RWPE2 (cell line): Measurements from ENCODE around the gene FNIP1.
A peak's percentile ranks its signal among the peaks of the same experiment; 100 is the strongest.

ENCODE experiments used
- ATAC-seq: fragments of 200-7000 bp; cut with Tn5 transposase; 3 replicates; pipeline ENCODE4 v1.9.1; 2021; ENCODE audit warnings: low read depth
- DNase-seq: peaks from one replicate; pipeline ENCODE4 v3.0.0-alpha.2; 2020; ENCODE audit warnings: low spot score
- H3K27ac ChIP-seq: fragments of 450-650 bp; 2 replicates; pipeline ENCODE4 v1.5.1; 2017; ENCODE audit warnings: mild to moderate bottlenecking; ENCODE audit not compliant: poor library complexity, severe bottlenecking
- H3K27me3 ChIP-seq: fragments of 250-450 bp; sonication (Bioruptor Pico); 2 replicates; pipeline ENCODE4 v1.5.1; 2021; ENCODE audit warnings: mild to moderate bottlenecking, moderate library complexity; ENCODE audit not compliant: insufficient read depth, poor library complexity, severe bottlenecking
- H3K36me3 ChIP-seq: fragments of 250-450 bp; sonication (Bioruptor Pico); 2 replicates; pipeline ENCODE4 v1.5.1; 2020; ENCODE audit warnings: low read depth, mild to moderate bottlenecking, moderate library complexity
- H3K4me1 ChIP-seq: fragments of 250-450 bp; sonication (Bioruptor Pico); 2 replicates; pipeline ENCODE4 v1.5.1; 2021; ENCODE audit warnings: mild to moderate bottlenecking, moderate library complexity; ENCODE audit not compliant: insufficient read depth, poor library complexity, severe bottlenecking
- H3K4me3 ChIP-seq: fragments of 250-450 bp; sonication (Bioruptor Pico); 2 replicates; pipeline ENCODE4 v1.5.1; 2021; ENCODE audit warnings: mild to moderate bottlenecking, moderate library complexity; ENCODE audit not compliant: severe bottlenecking
- H3K9me3 ChIP-seq: fragments of 250-450 bp; sonication (Bioruptor Pico); 2 replicates; pipeline ENCODE4 v1.5.1; 2021; ENCODE audit warnings: mild to moderate bottlenecking, moderate library complexity; ENCODE audit not compliant: severe bottlenecking
- TF ChIP-seq, protein P1 (sequence below): fragments of 450-650 bp; IDR thresholded peaks from one replicate; pipeline ENCODE4 v1.5.1; 2017; ENCODE audit warnings: mild to moderate bottlenecking, moderate library complexity; ENCODE audit not compliant: poor library complexity, severe bottlenecking

FNIP1 gene

DNA sequence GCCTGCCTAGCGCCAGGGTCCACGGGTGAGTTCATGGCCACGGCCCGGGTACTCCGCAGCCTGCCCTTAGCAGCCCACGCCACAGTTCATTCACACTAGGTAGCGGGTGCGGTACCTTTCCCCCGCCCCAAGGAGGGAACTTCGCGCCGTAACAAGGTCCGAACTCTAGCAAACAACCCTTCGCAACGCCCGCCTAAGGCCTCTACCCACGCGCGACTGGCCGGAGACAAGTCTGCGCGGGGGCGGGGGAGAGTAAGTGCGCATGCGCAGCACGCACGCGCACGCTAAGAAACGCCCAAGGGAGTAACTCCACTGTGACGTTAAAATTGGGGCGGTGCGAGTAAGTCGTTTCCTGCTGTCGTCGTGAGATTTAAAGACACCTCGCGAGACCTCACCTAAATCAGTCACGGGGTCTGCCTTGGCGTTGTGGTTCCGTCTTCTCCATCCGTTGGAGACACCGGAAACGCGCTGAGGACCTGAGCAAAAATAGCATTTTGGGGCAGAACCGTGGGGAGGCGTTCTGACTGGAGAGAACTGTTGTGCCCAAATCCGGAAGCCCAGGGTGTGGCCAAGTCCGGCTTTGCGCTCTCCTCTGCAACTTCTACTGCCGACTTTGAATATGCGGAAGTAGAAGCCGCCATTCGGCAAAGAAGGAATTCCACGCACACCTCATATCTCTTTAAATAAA, 161.7 kb downstream of the FNIP1 start, which contains the start of gene RAPGEF6:
Gene RAPGEF6 (minus strand): TSS at position 234 of the 688 bp plus-strand sequence. CDS start 199 bp downstream, at position 35.
- ATAC-seq = peak; percentile 91
- peak within 1 kb of the TSS; percentile 73 for H3K4me3 ChIP-seq
- H3K27ac ChIP-seq = peak within 1 kb of the TSS; percentile 98
- no peaks in the 10 kb centered on the region for H3K27me3 ChIP-seq
- TF ChIP-seq, protein P1, sequence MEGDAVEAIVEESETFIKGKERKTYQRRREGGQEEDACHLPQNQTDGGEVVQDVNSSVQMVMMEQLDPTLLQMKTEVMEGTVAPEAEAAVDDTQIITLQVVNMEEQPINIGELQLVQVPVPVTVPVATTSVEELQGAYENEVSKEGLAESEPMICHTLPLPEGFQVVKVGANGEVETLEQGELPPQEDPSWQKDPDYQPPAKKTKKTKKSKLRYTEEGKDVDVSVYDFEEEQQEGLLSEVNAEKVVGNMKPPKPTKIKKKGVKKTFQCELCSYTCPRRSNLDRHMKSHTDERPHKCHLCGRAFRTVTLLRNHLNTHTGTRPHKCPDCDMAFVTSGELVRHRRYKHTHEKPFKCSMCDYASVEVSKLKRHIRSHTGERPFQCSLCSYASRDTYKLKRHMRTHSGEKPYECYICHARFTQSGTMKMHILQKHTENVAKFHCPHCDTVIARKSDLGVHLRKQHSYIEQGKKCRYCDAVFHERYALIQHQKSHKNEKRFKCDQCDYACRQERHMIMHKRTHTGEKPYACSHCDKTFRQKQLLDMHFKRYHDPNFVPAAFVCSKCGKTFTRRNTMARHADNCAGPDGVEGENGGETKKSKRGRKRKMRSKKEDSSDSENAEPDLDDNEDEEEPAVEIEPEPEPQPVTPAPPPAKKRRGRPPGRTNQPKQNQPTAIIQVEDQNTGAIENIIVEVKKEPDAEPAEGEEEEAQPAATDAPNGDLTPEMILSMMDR = peak; percentile 12
- peak; percentile 100 for DNase-seq
- peaks cover 28% of the 10 kb centered on the region for H3K4me1 ChIP-seq
- H3K36me3 ChIP-seq = no peaks in the 10 kb centered on the region; the same call in 1 of the 2 replicates
- H3K9me3 ChIP-seq = no peaks in the 10 kb centered on the region

DNA sequence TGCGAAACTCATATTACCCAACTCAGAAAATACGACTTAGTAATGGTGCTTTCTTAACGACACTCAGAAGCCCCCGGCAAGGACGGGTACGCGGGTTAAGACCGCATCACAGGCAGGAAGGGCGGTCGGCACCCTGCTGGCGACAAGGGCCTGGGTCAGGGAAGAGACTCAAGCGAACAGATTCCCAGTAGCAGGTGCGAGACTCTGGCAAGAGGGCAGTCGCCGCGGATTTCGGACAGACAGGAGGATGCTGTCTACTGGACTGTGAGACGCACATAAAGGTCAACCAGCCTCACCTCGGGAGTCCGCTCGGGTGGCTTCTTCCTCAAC, 162.2 kb downstream of the FNIP1 start:
- Histone ChIP-seq H3K4me1 (peaks cover 31% of the 10 kb centered on the region), H3K4me3 (peak overlapping the region; percentile 73), H3K27ac (peak overlapping the region; percentile 98), H3K36me3 (no peaks in the 10 kb centered on the region; the same call in 1 of the 2 replicates), H3K9me3 (no peaks in the 10 kb centered on the region), H3K27me3 (no peaks in the 10 kb centered on the region)
- peak; percentile 75 for DNase-seq
- TF ChIP-seq, protein P1 = peak; percentile 12
- peak; percentile 37 for ATAC-seq

DNA sequence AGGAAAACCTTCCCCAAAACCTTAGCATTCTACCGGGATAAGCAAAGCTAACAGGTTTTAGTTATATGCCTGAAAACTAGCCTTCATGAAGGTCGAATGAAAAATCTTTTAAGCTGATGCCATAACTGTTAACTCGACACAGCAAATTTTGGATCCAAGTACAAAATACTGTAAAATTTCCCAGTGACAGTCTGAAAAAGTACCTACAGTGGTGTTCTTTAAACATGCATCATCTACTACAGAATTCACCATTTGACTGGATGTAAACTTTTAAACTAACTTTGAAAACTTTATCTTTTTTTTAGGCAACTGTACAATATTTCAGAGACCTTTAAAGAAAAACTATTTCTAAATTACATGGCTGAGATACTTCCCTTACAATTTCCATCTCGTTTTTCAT, 162.6 kb downstream of the FNIP1 start:
- Histone ChIP-seq H3K9me3 (no peaks in the 10 kb centered on the region), H3K4me3 (peak overlapping the region; percentile 73), H3K27me3 (no peaks in the 10 kb centered on the region), H3K36me3 (no peaks in the 10 kb centered on the region; the same call in 1 of the 2 replicates), H3K4me1 (peaks cover 32% of the 10 kb centered on the region), H3K27ac (peak overlapping the region; percentile 98)
- DNase-seq (no peak), ATAC-seq (no peak)
- TF ChIP-seq, protein P1 = no peak

DNA sequence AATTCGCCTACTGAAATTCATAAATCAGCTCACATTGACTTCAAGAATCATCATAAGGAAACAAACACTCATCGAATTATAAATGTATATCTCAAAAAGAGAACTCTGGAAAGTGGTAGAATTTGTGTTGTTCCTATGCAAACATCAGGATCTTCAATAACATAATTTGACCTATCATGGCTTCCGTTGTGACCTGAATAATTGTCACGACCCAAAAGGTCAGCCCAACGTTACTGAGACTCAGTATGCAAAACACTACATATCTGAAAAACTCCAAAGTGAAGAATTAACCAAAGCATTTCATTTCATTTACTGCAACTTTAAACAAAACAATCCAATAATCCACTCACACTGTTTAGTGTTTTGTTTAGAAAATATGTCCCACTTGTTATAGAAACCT, 163.0 kb downstream of the FNIP1 start:
- no peak for ATAC-seq
- H3K9me3 ChIP-seq = no peaks in the 10 kb centered on the region
- peak overlapping the region; percentile 98 for H3K27ac ChIP-seq
- TF ChIP-seq, protein P1 = no peak
- peak overlapping the region; percentile 73 for H3K4me3 ChIP-seq
- no peaks in the 10 kb centered on the region; the same call in 1 of the 2 replicates for H3K36me3 ChIP-seq
- no peaks in the 10 kb centered on the region for H3K27me3 ChIP-seq
- H3K4me1 ChIP-seq = peaks cover 36% of the 10 kb centered on the region
- DNase-seq = no peak

DNA sequence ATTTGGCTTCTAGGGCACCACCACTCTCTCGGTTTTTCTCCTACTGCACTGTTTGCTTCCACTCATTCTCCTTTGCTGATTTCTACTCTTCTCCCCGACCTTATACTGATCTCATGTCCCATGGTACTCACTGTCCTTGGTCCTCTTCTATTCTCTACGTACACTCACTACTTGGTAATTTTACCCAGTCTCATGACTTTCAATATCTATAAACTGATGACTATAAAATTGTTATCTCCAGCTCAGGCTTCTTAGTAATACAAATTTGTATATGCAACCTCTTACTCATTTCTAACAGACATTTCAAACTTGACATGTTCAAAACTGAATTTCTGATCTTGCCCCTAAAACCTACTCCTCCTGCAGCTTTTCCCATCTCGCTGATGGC, 165.9 kb downstream of the FNIP1 start:
- H3K36me3 ChIP-seq = no peaks in the 10 kb centered on the region; the same call in 1 of the 2 replicates
- no peaks in the 10 kb centered on the region for H3K27me3 ChIP-seq
- no peak overlapping the region for H3K4me3 ChIP-seq
- TF ChIP-seq, protein P1 = no peak
- no peaks in the 10 kb centered on the region for H3K9me3 ChIP-seq
- ATAC-seq (no peak), DNase-seq (no peak)
- H3K27ac ChIP-seq = peak overlapping the region; percentile 27
- peaks cover 28% of the 10 kb centered on the region for H3K4me1 ChIP-seq
